BJ (cell line): ENCODE measurements around the gene HIVEP1. TPM values are rescaled to one million over a fixed set of nuclear protein-coding genes. Genes with fewer than 3 reads are reported as not detected.

Source experiments
- CTCF ChIA-PET: fragments of 350-600 bp; formaldehyde crosslinking; extraction: SDS; loops from one replicate; lab custom pipeline; 2021; ENCODE audit warnings: antibody characterized with exemption, inconsistent platforms; lab: Yijun Ruan, JAX
- POLR2A ChIA-PET: fragments of 300-600 bp; sonication (Branson Sonifier 250); formaldehyde crosslinking; extraction: SDS; loops from one replicate; lab custom pipeline; 2021; ENCODE audit warnings: antibody characterized with exemption; lab: Charles Lee
- DNase-seq: peaks from one replicate; pipeline ENCODE4 v3.0.0-alpha.2; 2011; ENCODE audit warnings: low read depth
- H3K27me3 ChIP-seq: 2 replicates; pipeline ENCODE4 v1.6.0; 2011; ENCODE audit warnings: low read length; ENCODE audit not compliant: control insufficient read depth, insufficient read depth
- H3K36me3 ChIP-seq: 2 replicates; pipeline ENCODE4 v1.5.1; 2011; ENCODE audit warnings: low read length; ENCODE audit not compliant: control insufficient read depth, insufficient read depth
- H3K4me3 ChIP-seq: 2 replicates; pipeline ENCODE4 v1.5.1; 2011; ENCODE audit warnings: low read depth, mild to moderate bottlenecking, control low read depth, low read length
- CTCF ChIP-seq: IDR thresholded peaks from 2 replicates; pipeline ENCODE4 v1.5.1; 2011; ENCODE audit warnings: low read depth, mild to moderate bottlenecking, control low read depth, inconsistent platforms, low read length, moderate library complexity; ENCODE audit not compliant: insufficient read depth
- polyA plus RNA-seq: library from polyadenylated mRNA; depleted of rRNA; stranded (reverse); fragments of >200 nt; gene quantifications from 2 replicates; pipeline ENCODE4 v1.2.3, GENCODE V29; 2011

Gene HIVEP1
- polyA plus RNA-seq, 1 experiment: 17.1 TPM

DNA sequence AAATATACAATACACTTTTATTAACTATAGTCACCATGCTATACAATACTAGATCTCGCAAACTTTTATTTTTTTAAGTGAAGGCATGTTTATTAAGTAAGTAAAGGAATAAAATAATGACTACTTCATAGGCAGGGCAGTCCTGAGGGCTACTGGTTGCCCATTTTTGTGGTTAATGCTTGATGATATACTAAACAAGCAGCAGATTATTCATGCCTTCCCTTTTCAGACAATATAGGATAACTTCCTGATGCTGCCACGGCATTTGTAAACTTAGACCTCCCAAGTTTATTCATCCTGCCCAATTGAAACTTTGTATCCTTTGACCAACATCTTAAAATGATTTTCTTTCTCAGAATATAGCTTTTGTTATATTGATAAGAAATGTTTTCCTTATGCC is 24.7 kb upstream of the HIVEP1 start:
- Histone ChIP-seq H3K4me3 (no peak overlapping the region), H3K36me3 (no peaks in the 10 kb centered on the region), H3K27me3 (no peaks in the 10 kb centered on the region)
- POLR2A ChIA-PET: no interaction called here
- no peak for DNase-seq
- CTCF ChIA-PET: interaction anchor here (1.5 kb wide), 1 partner anchor 40 kb away, joined by 4 read pairs; no protein-coding TSS in a partner anchor
- TF ChIP-seq CTCF: no peak

DNA sequence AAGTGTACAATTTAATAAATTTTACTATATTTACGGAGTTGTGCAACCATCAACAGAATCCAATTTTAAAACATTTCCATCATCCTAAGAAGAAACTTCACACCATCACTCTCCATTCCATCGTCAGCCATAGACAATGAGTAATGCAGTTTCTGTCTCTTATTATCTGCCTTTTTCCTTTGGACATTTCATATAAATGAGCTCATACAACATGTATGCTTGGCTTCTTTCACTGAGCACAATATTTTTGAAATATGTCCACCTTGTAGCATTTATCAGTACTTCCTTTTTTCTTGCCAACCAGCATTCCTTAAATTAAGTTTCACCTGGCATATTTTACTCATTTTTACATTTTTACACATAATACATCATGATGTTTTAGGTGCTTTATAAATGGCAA is 22.7 kb upstream of the HIVEP1 start:
- no peaks in the 10 kb centered on the region for H3K27me3 ChIP-seq
- H3K36me3 ChIP-seq: no peaks in the 10 kb centered on the region
- DNase-seq: no peak
- no peak overlapping the region for H3K4me3 ChIP-seq
- POLR2A ChIA-PET: no interaction called here
- TF ChIP-seq CTCF: no peak
- CTCF ChIA-PET: no interaction called here

- ChIA-PET POLR2A (no interaction called here), CTCF (no interaction called here)
- Histone ChIP-seq H3K4me3 (no peak overlapping the region), H3K36me3 (no peaks in the 10 kb centered on the region), H3K27me3 (no peaks in the 10 kb centered on the region)
- DNase-seq: no peak
- TF ChIP-seq CTCF: no peak
Measured at GRCh38 chr6:11992086-11992485, 20.0 kb upstream of the HIVEP1 start.

DNA sequence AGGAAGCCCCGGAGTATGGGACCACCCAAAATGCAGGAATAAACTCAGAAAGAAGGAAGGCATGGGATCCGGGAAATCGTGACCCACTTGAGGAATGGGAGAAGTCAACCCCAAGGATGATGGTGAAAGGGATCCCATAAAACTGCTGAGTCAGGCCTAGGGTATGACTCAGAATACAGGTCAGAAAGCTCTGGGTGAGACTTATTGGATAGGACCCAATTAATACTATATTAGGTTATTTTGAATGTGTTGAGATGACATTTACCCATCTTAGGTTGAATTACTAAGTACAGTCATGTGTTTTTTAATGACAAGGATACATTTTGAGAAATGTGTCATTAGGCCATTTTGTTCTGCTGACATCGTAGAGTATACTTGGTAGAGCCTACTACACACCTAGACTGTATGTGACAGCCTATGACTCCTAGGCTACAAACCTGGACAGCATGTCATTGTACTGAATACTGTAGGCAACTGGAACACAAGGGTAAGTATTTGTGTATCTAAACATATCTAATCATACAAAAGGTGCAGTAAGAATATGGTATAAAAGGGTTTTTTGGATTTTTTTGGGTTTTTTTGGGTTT is 17.1 kb upstream of the HIVEP1 start:
- DNase-seq: no peak
- TF ChIP-seq CTCF: no peak
- POLR2A ChIA-PET: no interaction called here
- Histone ChIP-seq H3K27me3 (no peaks in the 10 kb centered on the region), H3K4me3 (no peak overlapping the region), H3K36me3 (no peaks in the 10 kb centered on the region)
- CTCF ChIA-PET: interaction anchor here (0.6 kb wide), 1 partner anchor 32 kb away, joined by 3 read pairs; no protein-coding TSS in a partner anchor

DNA sequence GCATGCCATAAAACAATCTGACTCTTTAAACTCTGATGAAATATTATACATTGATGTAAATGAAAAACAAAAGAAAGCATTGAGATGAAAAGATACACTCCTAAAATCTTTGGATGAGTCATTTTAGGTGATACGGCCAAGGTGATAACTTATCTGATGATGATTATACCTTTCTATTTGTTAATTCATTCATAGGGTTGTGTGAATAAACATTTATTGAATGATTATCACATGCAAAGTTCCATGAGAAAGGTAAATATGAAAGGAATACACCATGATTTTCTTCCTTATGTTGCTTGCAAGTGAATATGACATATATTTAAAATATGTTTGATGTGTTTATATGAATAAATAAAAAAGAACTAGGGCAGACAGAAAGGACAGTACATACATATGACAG is 15.4 kb upstream of the HIVEP1 start:
- Histone ChIP-seq H3K36me3 (no peaks in the 10 kb centered on the region), H3K27me3 (no peaks in the 10 kb centered on the region), H3K4me3 (no peak overlapping the region)
- ChIA-PET CTCF (no interaction called here), POLR2A (no interaction called here)
- no peak for TF ChIP-seq CTCF
- DNase-seq: no peak
